Measurements from ENCODE around the gene GDF10.

Gene GDF10

DNA sequence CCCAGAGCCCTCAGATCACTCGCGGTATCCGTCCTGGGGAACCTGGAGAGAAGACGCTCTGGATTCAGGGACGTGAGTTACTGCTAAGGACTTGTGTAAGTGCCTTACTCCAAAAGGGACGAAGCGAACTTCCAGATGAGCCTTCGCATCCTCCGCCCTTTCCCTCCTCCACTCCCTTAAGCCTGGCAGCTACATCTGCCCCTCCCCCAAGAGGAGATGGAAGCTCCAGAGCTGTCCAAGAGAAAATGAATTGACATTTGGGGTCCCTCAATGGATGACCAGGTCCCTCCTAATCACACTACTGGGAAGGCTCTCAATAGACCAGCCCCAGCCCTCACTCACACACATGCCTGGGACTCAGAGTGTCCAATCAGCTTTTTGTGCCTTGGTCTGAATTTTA lies 31.3 kb upstream of the GDF10 start:
- no peak for DNase-seq (ENCODE audit: low read depth in 3 of 3)

DNA sequence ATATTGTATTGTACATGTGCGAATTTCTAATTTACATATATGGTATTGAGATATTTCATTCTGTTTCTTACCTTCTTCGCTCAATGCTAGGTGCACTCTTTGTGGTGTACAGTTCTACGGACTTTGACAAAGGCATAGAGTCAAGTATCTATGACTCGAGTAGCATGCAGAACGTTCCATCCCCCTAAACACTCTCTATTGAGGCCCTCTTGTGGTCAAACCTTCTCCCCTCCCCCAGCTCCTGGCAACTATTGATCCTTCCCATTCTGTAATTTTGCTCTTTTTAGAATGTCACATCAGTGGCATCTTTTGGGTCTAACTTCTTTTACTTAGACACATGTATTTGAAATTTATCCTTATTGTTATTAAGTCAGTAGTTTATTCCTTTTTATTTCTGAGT lies 30.7 kb upstream of the GDF10 start:
- DNase-seq (ENCODE audit: low read depth in 3 of 3), result no peak

DNA sequence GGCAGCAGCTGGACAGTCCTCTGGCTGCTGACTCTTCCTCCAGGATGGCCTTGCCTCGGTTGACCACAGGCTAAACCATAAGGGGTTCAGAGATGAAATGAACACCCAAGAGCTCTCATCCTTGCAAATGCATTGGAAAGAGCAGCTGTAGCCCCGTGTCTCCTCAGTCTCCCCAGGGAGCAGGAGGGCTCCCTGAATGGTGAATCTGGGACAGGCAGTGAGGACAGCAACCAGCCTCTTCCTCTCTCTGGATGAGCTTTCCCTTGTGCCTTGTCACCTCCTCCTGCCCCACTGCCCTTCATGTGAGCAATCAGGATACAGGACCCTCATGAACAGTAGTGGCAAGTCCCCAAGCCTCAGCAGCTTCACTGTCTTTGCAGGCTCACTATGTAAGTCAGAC lies 23.9 kb upstream of the GDF10 start:
- DNase-seq (ENCODE audit: low read depth in 3 of 3), result no peak

DNA sequence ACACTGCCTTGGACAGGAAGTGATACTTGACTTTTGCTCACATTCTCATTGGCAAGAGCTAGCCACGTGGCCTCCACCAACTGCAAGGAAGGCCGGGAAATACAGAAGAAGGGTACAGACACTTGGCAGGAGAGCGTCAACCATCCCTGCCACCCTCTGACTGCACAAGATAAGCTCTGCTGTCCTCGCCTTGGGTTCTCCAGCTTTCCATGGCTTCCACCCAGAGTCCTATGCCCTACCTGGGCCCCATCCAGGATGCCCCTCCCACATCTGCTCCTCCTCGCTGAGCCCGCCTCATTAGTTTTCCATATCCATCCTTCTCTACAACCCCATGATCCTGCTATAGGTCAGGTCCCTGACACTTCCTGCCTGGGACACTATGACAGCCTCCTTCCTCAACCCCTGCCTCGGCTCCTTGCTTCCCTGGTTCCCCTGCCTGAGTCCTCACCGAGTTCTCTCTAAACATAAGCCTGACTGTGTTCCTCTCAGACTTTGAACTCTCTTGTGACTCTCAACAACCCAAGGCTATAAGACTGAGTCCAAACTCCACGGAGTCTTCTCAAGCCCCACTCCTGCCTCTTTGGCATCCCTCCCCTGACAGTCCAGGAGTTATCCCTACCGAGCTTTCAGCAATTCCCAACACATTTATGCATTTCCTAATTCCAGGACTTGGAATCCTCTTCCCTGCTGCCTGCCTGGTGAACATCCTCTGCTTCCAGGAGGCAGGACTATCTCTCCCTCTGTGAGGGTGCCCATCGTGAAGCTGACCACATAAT lies 23.2 kb upstream of the GDF10 start:
- DNase-seq (ENCODE audit: low read depth in 3 of 3), result no peak

DNA sequence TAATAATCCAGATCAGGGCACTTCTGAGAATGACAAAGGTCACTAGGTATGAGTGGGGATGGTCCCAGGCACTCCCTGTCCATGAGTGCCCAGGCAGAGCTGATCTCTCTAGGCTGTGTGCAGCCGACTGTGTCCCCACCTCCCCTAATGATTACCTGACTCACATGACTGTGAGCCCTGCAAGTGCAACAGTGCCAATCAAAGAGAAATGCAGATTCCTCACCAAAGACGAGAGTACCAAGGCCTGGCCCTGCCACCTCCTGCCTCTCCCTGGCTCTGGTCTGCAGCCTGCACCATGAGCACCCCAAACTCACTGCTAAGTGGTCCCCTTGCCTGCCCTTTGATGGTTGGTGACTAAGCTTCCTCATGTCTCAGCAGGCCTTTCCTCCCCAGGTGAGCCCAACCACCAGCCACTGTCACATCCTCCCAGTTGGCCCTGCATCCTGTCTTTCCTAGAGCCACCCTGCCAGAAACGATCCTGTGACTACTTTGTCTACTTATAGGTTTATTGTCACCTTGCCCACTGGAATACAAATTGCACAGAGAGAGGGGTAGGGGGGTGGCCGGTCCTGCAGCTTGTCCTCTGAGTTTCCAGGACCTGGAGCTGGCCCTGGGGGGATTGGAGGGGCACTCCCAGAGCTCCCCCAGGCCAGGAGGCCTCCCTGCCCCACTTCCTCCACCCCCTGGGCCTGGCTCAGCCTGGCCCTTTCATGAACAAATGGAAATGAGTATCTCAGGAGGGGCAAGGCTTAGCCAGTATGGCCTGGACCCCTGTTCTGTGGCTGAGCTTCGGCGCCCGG lies 22.4 kb upstream of the GDF10 start:
- peak in 1 of 3 experiments; percentile 13 for DNase-seq (ENCODE audit: low read depth in 3 of 3)

DNA sequence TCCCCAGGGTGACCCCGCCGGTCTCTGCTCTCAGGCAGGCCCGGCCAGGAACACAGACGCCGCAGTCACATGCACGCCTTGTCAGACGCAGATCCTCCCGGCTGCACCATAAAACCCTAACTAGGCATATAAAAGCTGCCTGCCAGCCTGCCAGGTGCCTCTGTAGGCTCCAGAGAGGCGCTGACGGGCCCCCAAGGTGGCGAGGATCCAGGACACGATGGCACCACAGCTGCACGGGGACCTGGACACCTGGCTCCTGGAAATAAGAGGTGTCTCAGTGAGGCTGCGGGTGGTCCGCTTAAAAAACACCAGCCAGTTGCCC lies 21.9 kb upstream of the GDF10 start:
- DNase-seq (ENCODE audit: low read depth in 3 of 3), result no peak

DNA sequence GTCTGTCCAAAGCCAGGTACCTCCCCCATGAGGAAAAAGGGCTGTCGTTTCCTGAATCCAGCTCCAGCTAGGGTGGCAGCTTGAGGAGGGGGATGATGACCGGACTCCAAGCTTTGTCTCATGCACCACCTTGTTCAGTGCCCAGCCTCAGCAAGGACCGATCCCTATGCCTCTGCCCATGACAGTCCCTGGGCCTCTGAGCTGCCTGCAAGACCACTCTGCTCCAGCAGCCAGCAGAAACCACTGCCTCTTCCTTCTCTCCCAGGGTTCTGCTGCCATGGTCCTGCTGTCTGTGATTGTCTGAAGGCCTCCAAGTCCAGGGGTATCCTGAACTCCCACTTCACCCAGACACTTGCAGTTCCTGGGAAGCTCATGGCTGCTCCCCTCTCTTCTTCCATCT lies 21.3 kb upstream of the GDF10 start:
- no peak for DNase-seq (ENCODE audit: low read depth in 3 of 3)

DNA sequence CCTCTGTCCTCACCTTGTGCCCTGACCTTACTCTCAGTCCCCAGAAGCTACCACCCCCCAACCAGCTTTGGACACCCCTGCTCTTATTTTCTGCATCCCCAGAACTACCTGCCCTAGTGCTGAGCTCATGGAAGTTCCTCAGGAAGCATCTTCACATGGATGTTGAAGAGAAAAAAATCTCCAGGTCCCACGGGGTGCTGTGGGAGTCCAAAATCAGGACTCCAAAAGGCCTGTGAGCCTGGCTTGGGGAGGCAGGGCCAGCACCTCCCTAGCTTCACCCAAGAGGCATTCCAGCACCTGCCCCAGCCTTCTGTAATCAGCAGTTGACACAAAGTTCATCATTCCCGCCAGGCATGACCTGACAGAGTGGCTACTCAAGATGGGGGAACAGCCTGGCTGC lies 20.7 kb upstream of the GDF10 start:
- no peak for DNase-seq (ENCODE audit: low read depth in 3 of 3)

DNA sequence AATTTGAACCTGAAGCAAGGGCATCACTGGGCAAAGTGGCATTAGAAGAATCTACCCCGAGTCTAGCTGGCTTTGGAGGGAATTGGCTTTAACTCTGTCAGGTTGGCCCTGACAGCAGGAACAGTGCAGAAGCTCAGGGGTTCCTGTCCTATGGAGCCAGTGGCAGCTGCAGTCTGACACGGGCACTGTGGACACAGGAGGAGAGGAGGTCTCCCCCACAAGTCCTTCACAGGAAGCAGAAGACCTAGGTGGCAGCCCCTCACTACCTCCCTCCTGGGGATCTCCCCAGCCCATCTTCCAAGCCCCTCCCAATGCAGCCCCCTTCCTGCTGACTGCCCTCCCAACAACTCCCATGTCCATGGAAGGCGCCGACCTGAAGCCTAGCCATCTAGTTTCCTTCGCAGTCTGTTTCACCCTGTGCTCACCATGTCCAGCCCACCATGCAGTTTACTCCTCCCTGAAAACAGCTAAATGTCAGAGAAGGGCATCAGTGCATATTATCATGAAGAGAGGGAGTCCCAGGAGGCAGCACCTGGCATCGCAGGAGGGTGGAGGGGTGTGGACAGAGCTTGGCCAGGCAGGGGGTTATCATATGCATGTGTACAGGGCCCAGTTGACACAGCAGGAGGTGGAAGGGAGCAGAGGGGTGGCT lies 17.9 kb upstream of the GDF10 start:
- DNase-seq (ENCODE audit: low read depth in 3 of 3), result no peak

DNA sequence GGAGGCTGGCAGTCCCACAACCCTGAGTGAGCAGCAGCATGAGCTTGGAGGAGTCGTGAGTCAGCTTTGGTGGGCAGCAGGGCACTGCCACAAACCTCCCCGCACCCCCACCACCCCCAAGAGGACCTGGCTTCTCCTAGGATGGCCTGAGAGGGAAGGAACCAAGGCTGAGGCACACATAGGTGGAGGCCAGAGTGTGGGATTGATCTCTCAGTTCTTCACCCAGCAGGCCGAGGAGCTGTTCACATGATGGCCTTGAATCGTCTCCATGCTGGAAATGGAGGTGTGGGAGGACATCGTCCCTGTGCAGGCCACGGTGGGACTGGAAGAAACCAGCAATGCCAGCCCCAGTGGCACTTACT lies 17.4 kb upstream of the GDF10 start:
- DNase-seq (ENCODE audit: low read depth in 3 of 3), result no peak

DNA sequence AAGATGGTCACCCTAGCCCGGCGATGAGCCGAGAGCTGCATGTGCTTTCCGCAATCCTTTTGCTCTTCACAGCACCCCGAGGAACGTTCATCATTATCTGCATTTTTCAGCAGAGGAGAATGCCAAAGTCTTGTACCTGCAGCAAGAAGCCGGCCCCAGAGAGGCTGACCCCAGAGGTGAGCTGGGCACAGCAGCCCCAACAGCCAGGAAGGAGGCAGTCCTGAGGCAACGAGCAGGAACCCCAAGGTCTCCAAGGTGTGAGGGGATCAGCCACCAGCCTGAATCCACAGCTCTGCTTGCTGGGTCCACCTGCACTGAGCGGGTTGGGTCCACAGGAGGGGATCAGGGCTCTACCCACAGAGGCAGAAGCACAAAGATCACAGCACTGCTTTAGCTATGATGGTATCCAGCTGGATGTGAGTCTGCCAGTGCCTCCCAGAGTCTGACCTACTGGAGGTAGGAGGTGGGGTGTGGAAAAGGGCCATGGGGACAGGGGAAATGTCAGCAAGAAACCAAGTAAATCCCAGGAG lies 16.8 kb upstream of the GDF10 start:
- no peak for DNase-seq (ENCODE audit: low read depth in 3 of 3)

DNA sequence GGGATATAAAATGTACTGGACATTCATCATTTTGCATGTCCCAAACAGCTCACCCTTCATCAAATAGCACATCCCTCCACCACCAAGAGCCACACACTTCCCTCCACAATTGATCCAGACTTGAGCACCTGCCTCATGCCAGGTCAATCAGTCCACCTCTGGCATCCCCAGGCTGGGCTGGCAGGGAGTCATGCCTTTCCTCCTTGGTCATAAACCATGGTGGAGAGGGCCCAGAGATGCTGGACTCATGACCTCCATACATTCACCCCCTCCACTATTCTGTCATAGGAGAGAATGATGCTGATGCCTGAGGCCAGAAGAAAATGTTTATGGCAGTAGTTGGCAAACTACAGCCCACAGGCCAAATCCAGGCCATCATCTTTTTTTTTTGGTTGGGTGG lies 16.1 kb upstream of the GDF10 start:
- DNase-seq (ENCODE audit: low read depth in 3 of 3), result no peak

DNA sequence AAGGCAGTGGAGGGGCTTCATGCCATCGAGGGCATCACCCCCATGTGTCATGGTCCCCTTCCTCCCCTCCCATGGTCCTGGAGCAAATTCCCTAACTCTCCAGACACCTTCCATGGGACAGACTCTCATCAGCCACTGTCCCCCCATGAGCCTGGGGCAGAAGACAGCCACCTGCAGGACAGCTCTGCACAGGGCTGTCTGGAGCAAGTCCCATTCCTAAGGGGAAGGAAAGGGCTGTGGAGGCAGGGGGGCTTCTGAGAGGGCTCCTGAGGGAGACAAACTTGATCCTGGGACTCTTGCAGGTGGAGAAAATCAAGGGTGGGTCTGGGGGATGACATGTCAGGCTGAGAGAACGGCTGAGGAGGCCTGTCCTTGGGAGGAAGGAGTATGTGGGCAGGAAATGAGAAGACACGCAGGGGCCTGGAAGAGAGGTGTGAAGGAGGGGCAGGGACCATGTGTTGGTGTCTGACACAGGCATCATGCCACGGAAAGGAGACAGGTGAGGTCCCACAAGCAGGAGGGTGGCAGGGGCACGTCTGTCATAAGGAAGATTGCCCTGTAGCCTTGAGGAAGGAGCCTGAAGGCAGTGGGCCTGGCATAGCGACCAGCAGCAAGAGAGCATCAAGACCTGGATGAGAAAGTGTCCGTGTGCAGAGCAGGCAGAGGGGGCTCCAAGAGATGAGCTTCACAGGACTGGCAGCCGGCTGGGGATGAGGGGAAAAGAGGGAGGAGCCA lies 14.4 kb upstream of the GDF10 start:
- no peak for DNase-seq (ENCODE audit: low read depth in 3 of 3)

DNA sequence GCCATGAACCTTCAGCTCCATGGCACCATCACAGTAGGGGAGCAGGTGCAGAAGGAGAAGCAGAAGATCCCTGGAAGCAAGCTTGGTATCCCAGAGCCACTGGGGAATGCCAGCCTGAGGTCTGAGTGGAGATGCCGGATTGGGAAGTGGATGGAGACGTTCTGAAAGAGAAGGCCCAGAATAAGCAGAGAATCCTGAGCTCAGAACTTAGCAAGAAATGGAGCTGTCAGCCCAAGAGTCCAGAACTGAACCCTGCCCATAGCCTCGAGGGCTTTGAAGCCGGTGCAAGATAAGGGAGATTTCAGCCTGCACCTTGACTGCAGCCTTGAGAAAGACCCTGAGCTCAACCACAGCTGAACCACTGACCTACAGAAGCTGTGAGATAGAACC lies 13.9 kb upstream of the GDF10 start:
- no peak for DNase-seq (ENCODE audit: low read depth in 3 of 3)

DNA sequence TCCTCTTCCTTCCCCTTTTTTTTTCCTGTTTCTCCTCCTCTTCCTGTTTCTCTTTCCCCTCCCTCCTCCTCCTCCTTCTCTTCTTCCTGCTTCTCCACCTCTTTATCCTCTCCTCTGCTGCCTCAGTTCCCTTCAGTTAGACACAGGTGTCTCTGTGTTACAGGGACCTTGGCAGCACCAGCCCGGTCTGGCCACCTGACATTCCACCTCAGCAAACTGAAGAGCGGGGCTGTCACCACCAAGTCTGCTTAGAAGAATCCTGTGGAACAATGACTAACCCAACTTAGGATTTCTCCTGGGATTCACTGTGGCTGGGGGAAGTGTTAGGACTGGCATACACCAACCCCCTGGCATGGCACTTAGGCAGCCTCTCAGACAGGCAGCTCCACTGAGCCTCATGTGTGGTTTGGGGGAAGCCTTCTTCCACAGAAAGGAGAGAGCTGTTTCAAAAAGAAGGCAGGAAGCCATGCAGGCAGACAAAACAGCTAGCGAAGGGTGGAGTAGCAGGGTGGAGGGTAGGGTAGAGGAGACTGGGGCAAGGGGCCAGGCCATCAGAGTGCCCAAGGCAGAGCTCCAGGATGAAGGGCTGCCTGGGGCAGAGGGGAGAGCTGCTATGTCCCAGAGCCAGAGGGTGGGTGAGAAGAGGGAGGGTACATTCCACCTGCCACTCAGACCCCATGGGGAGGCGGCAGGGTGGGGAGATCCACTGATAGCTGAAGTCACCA lies 13.2 kb upstream of the GDF10 start:
- no peak for DNase-seq (ENCODE audit: low read depth in 3 of 3)

DNA sequence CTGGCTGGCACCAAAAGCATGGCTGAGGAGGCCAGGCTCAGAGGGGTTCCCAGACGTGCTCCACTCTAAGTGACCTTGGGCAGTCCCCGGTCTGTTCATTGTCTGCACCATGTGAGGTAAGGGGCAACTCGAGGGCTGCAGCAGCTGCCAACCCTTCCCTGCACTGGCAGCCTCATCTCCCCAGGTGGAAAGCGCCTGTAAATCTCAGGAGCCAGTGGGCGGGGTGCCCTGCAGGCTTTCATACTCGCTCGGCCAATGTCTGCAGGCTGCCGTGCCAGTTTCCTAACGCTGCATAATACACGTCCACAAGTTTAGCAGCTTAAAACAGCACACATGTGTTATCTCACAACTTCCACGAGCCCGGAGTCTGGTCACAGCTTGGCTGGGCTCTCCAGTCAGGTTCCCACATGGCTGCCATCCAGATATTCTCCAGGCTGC lies 12.6 kb upstream of the GDF10 start:
- no peak for DNase-seq (ENCODE audit: low read depth in 3 of 3)

DNA sequence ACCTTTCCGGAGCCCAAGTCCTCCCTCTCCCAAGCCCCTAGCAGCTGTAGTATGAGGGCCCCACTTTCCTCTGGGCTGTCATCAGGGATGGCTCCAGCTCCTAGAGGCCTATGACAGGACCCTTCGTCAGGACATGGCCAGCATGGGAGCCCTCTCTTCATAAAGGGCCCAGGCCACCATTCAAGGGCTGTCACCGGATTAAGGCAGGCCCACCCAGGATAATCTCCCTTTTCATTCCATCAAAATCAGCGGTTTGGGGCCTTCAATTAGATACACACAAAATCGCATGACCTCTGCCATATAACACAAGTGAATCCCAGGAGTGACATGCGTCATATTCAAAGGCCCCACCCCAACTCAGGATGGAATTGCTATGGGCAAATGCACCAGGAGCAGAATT lies 12.2 kb upstream of the GDF10 start:
- DNase-seq (ENCODE audit: low read depth in 3 of 3), result no peak

DNA sequence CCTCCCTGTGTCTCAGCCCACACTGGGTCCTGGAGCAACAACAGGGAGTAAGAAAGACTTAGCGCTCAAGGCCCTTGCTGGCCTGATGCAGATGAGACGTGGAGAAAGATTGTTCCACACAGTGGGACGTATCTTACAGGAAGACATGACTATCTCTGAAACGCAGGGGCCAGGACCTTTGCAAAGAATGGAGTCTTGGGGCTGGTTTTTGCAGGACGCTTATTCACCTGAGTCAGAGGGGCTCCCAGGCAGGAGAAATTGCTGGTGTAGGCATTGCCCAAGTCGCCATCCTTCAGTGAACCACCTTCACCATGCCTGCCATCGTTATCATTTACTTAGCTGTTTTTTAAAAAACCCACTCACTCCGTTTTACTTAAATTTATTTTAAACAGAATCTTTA lies 11.8 kb upstream of the GDF10 start:
- no peak for DNase-seq (ENCODE audit: low read depth in 3 of 3)

DNA sequence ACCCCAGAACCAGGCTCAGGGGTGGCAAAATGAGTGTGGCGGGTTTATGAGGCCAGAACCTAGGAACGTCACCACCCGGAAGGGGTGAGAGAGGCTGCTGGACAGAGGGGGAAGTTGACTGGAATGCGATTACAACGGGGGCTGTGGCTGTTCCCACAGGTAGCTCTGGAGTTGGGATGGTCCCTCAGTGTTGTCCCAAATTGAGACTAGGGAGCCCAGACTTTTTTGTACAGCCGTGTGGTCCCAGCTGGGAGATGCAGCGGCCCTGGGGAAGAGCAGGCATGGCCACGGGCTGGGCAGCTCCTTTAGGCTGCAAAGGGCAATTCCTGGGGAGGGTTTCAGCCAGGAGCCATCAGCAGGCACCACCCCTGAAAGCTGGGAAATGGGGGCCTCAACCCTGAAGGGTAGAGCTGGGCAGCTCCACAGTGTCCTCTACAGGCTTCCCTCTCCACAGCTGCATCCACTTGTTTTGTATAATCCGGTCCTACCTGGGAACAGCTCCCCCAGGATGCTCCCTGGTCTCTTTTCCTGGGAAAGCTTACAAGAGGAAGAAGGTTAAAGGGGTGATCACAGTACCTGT lies 11.0 kb upstream of the GDF10 start:
- DNase-seq (ENCODE audit: low read depth in 3 of 3), result no peak

DNA sequence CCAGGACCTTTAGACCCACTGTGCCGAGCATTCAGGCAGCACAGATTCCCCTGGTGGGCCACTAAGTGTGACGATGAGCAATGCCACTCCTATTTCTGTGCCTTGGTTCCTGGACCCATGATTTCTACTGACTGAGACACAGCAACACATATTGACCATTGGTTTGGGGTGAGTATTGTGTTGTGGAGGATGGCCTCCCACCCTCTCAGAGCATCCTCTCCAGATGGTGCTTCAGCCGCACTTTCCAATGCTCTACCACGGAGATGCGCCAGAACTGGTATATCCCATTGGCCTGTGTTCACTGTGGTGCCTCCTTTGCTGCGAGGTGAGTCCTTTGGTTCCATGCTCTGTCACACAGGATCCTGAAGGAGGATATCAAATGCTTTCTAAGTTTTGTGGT lies 10.1 kb upstream of the GDF10 start:
- no peak for DNase-seq (ENCODE audit: low read depth in 3 of 3)

DNA sequence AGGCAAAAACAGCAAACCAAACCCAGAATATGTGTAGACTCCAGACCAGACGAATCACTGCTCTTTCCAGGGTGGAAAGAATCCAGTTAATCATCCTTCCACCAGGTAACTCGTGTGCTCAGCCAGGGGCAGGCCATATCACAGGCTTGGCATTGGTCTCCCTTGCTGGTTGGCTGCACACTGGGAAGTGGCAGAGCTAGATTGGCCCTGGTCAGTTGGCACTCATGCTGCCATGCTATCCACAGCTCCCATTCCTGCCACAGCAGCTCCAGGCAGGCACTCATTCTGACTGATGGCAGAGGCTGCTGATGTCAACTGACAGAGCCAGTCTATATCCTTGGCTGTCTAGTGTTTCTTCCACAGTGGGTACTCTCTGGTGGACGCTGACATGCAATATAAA lies 9.7 kb upstream of the GDF10 start:
- no peak for DNase-seq (ENCODE audit: low read depth in 3 of 3)

Data from stimulated activated CD4-positive, alpha-beta T cell treated with anti-CD3 and anti-CD28 coated beads, TNF-alpha, amount 100 ng/mL, for 4 hours (primary cell).